Endodermal cell (in vitro differentiated cells): ENCODE data around the gene VTI1A. TPM values are rescaled to one million over a fixed set of nuclear protein-coding genes. Genes with fewer than 3 reads are reported as not detected.

ENCODE experiments used
- DNase-seq: peaks from one replicate; pipeline ENCODE4 v3.0.0-alpha.2; 2017
- H3K27ac ChIP-seq: 2 replicates; pipeline ENCODE4 v1.5.1; 2013; ENCODE audit warnings: mild to moderate bottlenecking, low read depth, low read length, moderate library complexity
- H3K27me3 ChIP-seq: 2 replicates; pipeline ENCODE4 v1.6.1; 2013; ENCODE audit warnings: mild to moderate bottlenecking, low read length, moderate library complexity; ENCODE audit not compliant: insufficient read depth, control insufficient read depth, poor library complexity, severe bottlenecking
- H3K36me3 ChIP-seq: 2 replicates; pipeline ENCODE4 v1.7.0; 2013; ENCODE audit warnings: mild to moderate bottlenecking, low read length, moderate library complexity; ENCODE audit not compliant: control insufficient read depth, insufficient read depth
- H3K4me1 ChIP-seq: one replicate; pipeline ENCODE4 v1.7.0; 2013; ENCODE audit warnings: low read length; ENCODE audit not compliant: control insufficient read depth, insufficient read depth
- H3K4me3 ChIP-seq: 2 replicates; pipeline ENCODE4 v1.5.1; 2013; ENCODE audit warnings: mild to moderate bottlenecking, low read length, moderate library complexity
- H3K9ac ChIP-seq: 2 replicates; pipeline ENCODE4 v1.6.1; 2013; ENCODE audit warnings: mild to moderate bottlenecking, low read length, moderate library complexity; ENCODE audit not compliant: poor library complexity, severe bottlenecking; ENCODE audit errors: extremely low read depth
- H3K9me3 ChIP-seq: 2 replicates; pipeline ENCODE4 v1.6.1; 2013; ENCODE audit warnings: mild to moderate bottlenecking, low read length, moderate library complexity; ENCODE audit not compliant: control insufficient read depth
- H3K27ac Mint-ChIP-seq: 2 replicates; pipeline ENCODE4 v1.8.0; 2020; ENCODE audit warnings: mixed read lengths
- H3K27me3 Mint-ChIP-seq: 2 replicates; pipeline ENCODE4 v1.8.0; 2021; ENCODE audit warnings: mild to moderate bottlenecking, mixed read lengths; ENCODE audit not compliant: insufficient read depth
- H3K36me3 Mint-ChIP-seq: 2 replicates; pipeline ENCODE4 v1.8.0; 2020; ENCODE audit warnings: low read depth, mixed read lengths
- H3K4me1 Mint-ChIP-seq: 2 replicates; pipeline ENCODE4 v1.8.0; 2020; ENCODE audit warnings: mixed read lengths
- H3K4me3 Mint-ChIP-seq: 2 replicates; pipeline ENCODE4 v1.8.0; 2020; ENCODE audit warnings: mild to moderate bottlenecking, moderate library complexity, mixed read lengths
- H3K9me3 Mint-ChIP-seq: 2 replicates; pipeline ENCODE4 v1.8.0; 2020; ENCODE audit warnings: mild to moderate bottlenecking, mixed read lengths
- CTCF ChIP-seq: fragments of 200-600 bp; sonication (generic); conservative IDR thresholded peaks from 2 replicates; pipeline ENCODE4 v1.5.0; 2021; ENCODE audit warnings: antibody characterized with exemption, mild to moderate bottlenecking
- WGBS, 2 experiments: methylation state at CpG; one replicate each; pipeline versions ENCODE4 v1.1.5 to v1.1.7; 2013; ENCODE audit warnings: missing lambda C conversion rate in 2 of 2, mixed read lengths in 1 of 2; ENCODE audit not compliant: insufficient coverage in 1 of 2, insufficient read length in 1 of 2; 5-methylcytosine and 5-hydroxymethylcytosine counted together
- total RNA-seq, 2 donors: library from RNA; stranded (reverse); fragmentation: NEBNext Ultra II Directional in 1 of 2; extraction: Animal tissue kit (Norgen Biotek cat#: 25700) in 1 of 2; gene quantifications; 2 replicates in 1 of 2; 3 replicates in 1 of 2; pipeline ENCODE4 v1.2.1, GENCODE V29; 2021

Gene VTI1A
- total RNA-seq, 2 donors from 2014 or later, result 27.0 to 29.9 TPM

- Histone ChIP-seq H3K4me1 (no peaks in the 10 kb centered on the region), H3K9me3 (no peaks in the 10 kb centered on the region), H3K36me3 (no peaks in the 10 kb centered on the region), H3K9ac (no peak overlapping the region), H3K27me3 (no peaks in the 10 kb centered on the region), H3K4me3 (no peak overlapping the region), H3K27ac (no peak overlapping the region)
- peaks cover 18% of the 10 kb centered on the region for H3K4me1 Mint-ChIP-seq
- H3K27ac Mint-ChIP-seq, result no peak overlapping the region
- H3K27me3 Mint-ChIP-seq, result no peaks in the 10 kb centered on the region
- DNase-seq, result no peak
- H3K9me3 Mint-ChIP-seq, result no peaks in the 10 kb centered on the region
- H3K4me3 Mint-ChIP-seq, result no peak overlapping the region
- no peaks in the 10 kb centered on the region for H3K36me3 Mint-ChIP-seq
- TF ChIP-seq CTCF, result no peak
- WGBS, 2 experiments, result 95 to 100% methylated on average over 1 to 5 of the region's 5 CpGs
Measured at GRCh38 chr10:112585960-112586359, 138.9 kb downstream of the VTI1A start.

GRCh38 chr10:112587729-112588128 lies 140.7 kb downstream of the VTI1A start:
- DNase-seq, result no peak
- Histone ChIP-seq H3K9me3 (peaks cover 11% of the 10 kb centered on the region), H3K4me1 (no peaks in the 10 kb centered on the region), H3K27ac (no peak overlapping the region), H3K4me3 (no peak overlapping the region), H3K27me3 (no peaks in the 10 kb centered on the region), H3K36me3 (no peaks in the 10 kb centered on the region), H3K9ac (no peak overlapping the region)
- H3K27ac Mint-ChIP-seq, result no peak overlapping the region
- TF ChIP-seq CTCF, result no peak
- no peaks in the 10 kb centered on the region for H3K27me3 Mint-ChIP-seq
- no peaks in the 10 kb centered on the region for H3K9me3 Mint-ChIP-seq
- H3K4me1 Mint-ChIP-seq, result peaks cover 22% of the 10 kb centered on the region
- H3K36me3 Mint-ChIP-seq, result no peaks in the 10 kb centered on the region
- no peak overlapping the region for H3K4me3 Mint-ChIP-seq

GRCh38 chr10:112588225-112588990 lies 141.4 kb downstream of the VTI1A start:
- Histone ChIP-seq H3K27ac (no peak overlapping the region), H3K9ac (no peak overlapping the region), H3K27me3 (no peaks in the 10 kb centered on the region), H3K36me3 (no peaks in the 10 kb centered on the region), H3K4me3 (no peak overlapping the region), H3K9me3 (peaks cover 11% of the 10 kb centered on the region), H3K4me1 (no peaks in the 10 kb centered on the region)
- 86 to 91% methylated on average over 2 to 4 of the region's 5 CpGs for WGBS, 2 experiments
- no peak for DNase-seq
- peaks cover 16% of the 10 kb centered on the region for H3K4me1 Mint-ChIP-seq
- no peaks in the 10 kb centered on the region for H3K9me3 Mint-ChIP-seq
- no peaks in the 10 kb centered on the region for H3K36me3 Mint-ChIP-seq
- H3K27me3 Mint-ChIP-seq, result no peaks in the 10 kb centered on the region
- no peak overlapping the region for H3K4me3 Mint-ChIP-seq
- TF ChIP-seq CTCF, result no peak
- H3K27ac Mint-ChIP-seq, result no peak overlapping the region
